Peyer's patch (tissue), 4 donors: Measurements from ENCODE around the gene TAPT1.

Experiments
- POLR2A ChIP-seq, 2 donors: fragments of 450-650 bp; IDR thresholded peaks; one replicate each; pipeline ENCODE4 v1.5.1; 2017; ENCODE audit warnings: antibody characterized with exemption in 2 of 2, mild to moderate bottlenecking in 2 of 2, moderate library complexity in 2 of 2
- TF ChIP-seq, protein P1 (sequence below), 6 experiments: fragments of 450-650 bp in 4 of 6; fragments of 200-600 bp in 2 of 6; sonication (generic) in 1 of 6; IDR thresholded peaks; one replicate each; pipeline ENCODE4 v1.5.1; 2017 to 2019; ENCODE audit warnings: antibody characterized with exemption in 6 of 6, mild to moderate bottlenecking in 3 of 6, moderate library complexity in 1 of 6

GRCh38 chr4:16230308-16230707, 4.0 kb upstream of the TAPT1 start:
- TF ChIP-seq, protein P1, sequence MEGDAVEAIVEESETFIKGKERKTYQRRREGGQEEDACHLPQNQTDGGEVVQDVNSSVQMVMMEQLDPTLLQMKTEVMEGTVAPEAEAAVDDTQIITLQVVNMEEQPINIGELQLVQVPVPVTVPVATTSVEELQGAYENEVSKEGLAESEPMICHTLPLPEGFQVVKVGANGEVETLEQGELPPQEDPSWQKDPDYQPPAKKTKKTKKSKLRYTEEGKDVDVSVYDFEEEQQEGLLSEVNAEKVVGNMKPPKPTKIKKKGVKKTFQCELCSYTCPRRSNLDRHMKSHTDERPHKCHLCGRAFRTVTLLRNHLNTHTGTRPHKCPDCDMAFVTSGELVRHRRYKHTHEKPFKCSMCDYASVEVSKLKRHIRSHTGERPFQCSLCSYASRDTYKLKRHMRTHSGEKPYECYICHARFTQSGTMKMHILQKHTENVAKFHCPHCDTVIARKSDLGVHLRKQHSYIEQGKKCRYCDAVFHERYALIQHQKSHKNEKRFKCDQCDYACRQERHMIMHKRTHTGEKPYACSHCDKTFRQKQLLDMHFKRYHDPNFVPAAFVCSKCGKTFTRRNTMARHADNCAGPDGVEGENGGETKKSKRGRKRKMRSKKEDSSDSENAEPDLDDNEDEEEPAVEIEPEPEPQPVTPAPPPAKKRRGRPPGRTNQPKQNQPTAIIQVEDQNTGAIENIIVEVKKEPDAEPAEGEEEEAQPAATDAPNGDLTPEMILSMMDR (IDR thresholded peaks at IDR 0.05), result no peak
- no peak for TF ChIP-seq POLR2A (IDR thresholded peaks at IDR 0.05)
